A204.1 (cell line): ENCODE results near the gene KANSL3.
"Not testable (repeated sequence)": the region's sequence is repeated elsewhere in the genome, so short reads cannot be mapped to it uniquely, and the experiment has no call there.

ENCODE experiments used
- FAIRE-seq: peaks from 2 replicates; lab custom pipeline; 2012; peaks lifted over from hg19 to GRCh38; lab: Jason Lieb, UNC

Gene KANSL3

DNA sequence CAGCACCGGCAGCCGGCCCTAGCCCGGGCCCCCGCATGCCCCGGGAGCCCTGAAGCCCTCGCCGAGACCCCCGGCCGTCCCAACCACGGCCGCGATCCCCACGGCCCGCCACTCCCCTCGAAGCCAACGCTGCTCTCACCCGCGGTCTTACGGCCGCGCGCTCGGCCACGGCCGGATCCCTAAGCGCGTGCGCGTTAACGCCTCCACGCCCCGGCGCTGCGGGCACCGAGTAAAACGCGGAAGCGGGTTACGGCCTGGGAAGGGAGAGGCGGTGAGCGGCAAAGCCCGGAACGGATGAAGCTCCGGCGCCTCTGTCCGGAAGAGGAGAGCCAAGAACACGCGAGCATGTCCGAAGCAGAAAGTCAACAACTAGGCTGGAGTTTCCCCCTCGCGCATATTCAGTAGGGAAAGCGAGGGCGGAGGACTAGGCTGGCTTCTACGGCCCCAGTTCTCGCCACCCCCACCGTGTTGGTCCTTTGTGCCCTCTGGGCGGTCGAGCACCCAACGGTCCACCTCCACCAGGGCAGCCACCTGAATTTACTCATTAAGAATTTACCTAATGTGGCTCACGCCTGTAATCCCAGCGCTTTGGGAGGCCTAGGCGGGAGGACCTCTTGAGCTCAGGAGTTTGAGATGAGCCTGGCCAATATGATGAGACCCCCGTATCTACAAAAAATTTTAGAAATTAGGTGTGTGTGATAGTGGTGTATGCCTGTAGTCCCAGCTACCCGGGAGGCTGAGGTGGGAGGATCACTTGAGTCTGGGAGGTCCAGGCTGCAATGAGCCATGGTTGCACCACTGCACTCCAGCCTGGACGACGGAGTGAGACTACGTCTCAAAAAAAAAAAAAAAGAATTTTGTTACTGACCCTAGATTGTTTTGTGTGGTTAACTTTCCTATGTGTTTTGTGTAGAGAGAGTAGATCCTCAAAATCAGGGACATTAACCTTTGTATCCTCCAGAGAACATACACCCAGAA is at the start of gene KANSL3:
Gene KANSL3, minus strand, starts transcription at position 169 of the 978 bp plus-strand sequence. CDS start 1,177 bp downstream, outside the sequence.
- no peak for FAIRE-seq

- FAIRE-seq = no peak
Observed at GRCh38 chr2:96687266-96687665, 49.2 kb upstream of the KANSL3 start.

GRCh38 chr2:96685577-96686459 is 47.7 kb upstream of the KANSL3 start:
- no peak for FAIRE-seq

- no peak for FAIRE-seq
Observed at GRCh38 chr2:96684883-96685576, 46.9 kb upstream of the KANSL3 start.

DNA sequence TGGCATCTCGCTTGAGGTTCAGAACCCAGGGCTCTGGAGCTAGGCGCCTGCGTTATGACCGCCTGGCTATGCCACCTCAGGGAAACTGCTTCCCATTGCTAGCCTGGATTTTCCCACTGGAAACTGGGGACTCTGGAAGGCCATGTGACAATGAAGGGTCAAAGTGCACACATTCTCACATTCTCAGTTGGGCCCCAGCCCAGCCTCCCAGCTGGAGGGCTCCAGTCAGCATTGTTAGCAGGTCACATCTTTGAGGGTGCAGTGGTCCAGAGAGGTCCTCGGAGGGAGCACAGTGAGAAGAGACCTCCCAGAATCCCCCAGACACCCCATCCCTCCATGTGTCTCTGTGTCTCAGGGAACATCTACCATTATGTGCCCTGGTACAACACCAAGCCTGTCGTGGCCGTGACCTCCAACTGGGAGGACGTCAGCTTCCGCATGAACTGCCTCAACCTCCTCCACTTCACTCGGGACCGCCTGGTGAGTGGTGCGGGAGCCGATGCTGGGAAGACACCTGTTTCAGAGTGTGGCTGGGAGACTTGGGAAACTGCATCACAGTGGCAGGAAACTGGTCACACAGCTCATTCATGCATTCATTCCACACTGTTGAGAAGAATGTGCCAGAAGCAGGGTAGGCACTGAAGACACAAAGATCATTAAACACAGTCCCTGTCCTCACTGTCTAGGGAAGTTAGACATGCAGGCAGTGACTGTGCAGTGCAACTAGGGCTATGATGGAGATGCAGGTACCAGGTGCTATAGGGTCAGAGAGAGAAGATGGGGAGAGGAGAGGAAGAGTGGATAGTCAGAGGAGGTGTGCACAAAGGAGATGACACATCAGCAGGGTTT is 46.1 kb upstream of the KANSL3 start:
- no peak for FAIRE-seq

GRCh38 chr2:96683307-96683706 is 45.2 kb upstream of the KANSL3 start:
- FAIRE-seq = no peak

DNA sequence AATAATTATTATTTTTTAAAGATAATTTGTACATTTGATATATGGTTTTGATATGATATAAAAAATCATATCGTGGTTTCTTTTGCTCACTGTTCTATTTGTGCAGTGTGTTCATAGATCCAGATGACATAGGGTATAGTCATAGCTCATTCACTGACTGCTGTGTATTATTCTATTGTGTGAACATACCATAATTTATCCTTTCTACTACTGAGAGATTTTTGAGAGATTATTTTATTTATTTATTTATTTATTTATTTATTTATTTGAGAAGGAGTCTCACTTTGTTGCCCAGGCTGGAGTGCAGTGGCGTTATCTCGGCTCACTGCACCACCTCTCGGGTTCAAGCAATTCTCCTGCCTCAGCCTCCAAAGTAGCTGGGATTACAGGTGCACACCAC is 43.4 kb upstream of the KANSL3 start:
- FAIRE-seq = no peak

DNA sequence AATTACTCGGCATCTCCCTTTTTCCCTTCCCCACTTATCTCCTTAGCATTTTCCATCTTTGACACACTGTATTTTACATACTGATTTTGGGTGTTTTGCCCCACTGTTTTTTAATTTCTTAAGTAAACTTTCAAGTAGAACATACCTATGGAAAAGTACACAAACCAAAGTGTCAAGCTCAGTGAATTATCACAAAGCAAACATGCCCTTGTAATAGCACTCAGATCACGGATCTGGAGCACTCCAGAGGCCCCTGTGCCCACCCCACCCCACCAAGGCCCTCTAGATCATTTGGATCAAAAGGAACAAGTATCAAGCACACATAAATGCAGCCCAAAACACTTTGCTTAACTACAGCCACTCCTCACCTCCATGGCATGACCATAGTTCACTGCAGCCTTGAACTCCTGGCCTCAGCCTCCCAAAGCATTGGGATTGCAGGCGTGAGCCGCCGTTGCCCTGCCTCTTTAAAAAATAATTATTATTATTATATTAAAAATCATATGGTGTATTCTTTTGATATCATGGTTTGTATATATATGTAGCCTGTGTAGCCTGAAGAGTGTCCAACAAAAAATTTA is 42.5 kb upstream of the KANSL3 start:
- no peak for FAIRE-seq

- FAIRE-seq = no peak
Observed at GRCh38 chr2:96679848-96680247, 41.7 kb upstream of the KANSL3 start.

DNA sequence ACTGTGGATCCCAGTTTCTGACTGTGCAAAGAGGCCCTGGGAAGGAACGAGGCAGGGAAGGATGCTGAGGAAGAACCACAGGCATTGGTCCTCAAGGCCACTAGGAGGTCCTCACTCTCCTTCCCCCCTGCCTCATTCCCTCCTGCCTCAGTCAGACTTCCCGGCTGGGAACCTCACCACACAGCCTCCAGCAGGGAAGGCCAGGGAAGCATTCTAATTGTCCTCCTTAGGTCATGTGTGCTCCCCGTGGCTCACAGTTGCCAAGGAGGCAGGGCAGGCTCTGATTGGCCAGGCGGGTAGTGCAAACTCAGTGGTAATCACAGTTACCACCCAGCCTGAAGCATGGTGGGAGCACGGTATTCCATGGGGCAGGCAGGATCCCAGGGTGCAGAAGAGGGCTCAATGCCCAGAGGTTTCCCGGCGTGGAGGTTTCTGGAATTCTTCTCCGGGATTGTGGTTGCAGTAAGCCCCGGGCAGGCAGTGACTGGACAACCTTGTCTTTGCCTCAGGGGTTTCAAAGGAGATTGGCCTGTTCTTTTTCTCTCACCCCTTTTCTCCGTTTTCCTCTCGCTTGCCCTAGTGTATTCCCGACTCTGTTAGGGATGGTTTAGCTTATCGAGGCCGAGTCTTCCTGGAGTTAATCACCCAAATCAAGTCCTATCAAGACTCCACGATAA is 31.6 kb upstream of the KANSL3 start:
- FAIRE-seq = no peak

- no peak for FAIRE-seq
Observed at GRCh38 chr2:96668771-96669170, 30.7 kb upstream of the KANSL3 start.

GRCh38 chr2:96665717-96666116 is 27.6 kb upstream of the KANSL3 start:
- FAIRE-seq = not testable (repeated sequence)

- FAIRE-seq = no peak
Observed at GRCh38 chr2:96665083-96665569, 27.0 kb upstream of the KANSL3 start.

DNA sequence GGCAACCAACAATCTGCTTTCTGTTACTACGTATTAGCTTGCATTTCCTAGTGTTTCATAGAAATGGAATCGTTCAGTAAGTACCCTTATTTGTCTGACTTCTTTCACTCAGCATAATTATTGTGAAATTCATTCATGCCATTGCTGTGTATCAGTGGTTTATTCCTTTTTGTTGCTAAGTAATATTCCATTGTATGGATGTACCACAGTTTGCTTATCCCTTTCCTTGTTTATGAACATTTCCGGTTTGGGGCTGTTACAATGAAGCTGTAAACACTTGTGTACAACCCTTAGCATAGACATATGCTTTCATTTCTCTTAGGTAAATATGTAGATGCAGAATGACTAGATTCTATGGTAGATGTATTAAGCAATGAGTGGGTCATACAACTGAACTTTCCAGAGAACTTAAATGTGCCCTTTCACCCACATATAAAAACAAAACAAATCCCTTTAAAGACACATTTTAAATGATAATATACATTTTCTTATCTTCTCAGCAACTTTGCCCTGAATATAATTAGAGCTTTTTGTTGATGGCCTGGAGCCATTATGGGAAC is 26.3 kb upstream of the KANSL3 start:
- no peak for FAIRE-seq

DNA sequence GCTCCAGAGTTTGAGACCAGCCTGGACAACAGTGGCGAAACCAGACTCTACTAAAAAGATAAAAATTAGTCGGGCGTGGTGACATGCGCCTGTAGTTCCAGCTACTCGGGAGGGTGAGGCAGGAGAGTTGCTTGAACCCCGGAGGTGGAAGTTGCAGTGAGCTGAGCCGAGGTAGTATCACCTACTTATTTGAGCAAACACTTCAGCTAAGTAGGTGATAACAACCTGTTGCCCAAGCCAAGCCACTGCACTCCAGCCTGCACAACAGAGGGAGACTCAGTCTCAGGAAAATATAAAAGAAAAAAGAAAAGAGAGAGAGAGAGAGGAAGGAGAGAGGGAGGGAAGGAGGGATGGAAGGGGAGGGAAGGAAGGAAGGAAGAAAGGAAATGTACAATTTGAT is 25.7 kb upstream of the KANSL3 start:
- no peak for FAIRE-seq

GRCh38 chr2:96663177-96663576 is 25.1 kb upstream of the KANSL3 start:
- no peak for FAIRE-seq

DNA sequence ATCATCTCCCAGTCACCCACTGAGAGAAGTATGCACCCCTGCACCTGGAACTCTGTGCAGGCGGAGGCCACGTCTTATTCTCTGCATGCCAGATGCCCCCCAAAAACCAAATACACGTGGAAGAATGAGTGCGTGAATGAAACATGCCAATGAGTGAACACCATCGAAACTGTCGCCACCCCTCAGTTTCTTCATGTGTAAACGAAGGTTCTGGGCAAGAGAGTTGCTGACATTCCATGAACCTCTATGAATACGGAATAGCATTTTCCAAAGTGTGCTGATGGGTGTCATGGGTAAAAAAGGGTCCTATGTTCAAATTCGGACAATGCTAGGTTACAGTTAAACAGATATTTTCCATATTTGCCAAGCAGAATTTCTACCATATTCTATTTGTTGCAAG is 24.2 kb upstream of the KANSL3 start:
- no peak for FAIRE-seq

DNA sequence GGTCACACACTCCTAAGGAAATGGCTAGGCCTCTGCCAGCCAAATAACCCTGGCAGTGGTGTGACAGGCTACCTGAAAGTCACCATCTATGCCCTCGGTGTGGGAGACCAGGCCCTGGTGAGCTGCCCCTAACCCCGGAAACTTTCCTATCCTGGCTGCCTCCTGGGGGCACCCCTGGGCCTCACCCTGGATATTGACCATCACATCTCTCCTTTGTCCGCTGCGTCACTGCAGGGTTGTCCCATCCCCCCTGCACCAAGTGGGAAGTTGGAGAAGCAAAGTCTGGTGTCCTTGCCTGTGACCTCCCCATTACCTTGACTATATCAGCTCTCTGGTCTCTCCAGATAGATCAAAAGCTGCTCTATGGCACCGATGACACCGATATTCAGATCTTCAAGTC is 23.2 kb upstream of the KANSL3 start:
- no peak for FAIRE-seq

DNA sequence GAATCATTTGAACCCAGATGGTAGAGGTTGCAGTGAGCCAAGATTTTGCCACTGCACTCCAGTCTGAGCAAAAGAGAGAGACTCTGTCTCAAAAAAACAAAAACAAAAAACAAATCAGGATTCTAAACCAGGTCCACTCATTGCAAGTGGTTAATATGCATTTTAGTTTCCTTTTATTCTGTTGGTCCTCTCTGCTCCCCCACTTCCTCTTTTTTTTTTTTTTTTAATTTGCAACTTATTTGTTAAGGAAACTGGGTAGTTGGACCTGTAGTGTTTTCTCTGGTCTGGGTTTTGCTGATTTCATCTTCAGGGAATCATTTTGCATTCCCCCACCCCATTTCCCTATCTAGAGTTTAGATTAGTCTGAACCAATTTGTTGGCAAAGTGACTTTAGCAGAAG is 18.4 kb upstream of the KANSL3 start:
- FAIRE-seq = no peak

DNA sequence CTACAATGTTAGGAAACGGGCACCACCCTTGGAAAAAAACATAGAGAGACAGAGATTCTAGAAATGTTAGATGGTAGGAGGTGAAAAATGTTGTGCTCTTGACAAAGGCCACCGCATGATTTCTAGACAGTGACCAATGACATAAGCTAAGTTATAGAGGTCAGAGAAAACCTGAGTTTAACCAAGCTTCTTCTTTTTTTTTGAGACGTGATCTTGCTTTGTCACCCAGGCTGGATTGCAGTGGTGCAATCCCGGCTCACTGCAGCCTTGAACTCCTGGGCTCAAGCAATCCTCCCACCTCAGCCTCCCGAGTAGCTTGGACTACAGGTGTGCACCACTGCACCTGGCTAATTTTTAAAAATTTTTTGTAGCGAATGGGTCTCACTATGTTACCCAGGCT is 17.4 kb upstream of the KANSL3 start:
- FAIRE-seq = no peak
